ENCODE data around the gene DTD1.

DTD1 gene

DNA sequence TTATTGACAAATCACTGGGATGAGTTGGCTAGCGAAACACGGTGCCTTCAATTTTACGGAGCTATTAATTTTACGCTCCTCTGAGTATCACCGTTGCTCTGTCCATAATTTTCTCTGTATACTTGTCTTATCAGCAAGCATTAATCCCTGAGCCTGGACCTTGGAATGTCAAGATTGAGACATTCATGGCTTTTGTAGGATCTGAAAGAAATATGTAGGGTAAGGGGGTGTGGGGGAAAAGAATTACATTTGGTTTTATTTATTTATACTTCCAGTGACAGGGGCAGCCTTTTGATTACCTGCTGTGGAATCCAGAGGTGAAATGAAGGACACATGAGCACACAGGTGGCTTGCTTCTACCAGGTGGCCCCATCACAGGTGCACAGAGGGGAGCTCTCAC is 46.6 kb downstream of the DTD1 start:
- no peak for TF ChIP-seq CTCF (IDR thresholded peaks at IDR 0.05; ENCODE audit: low read depth, low read length, missing control alignments)
- no peak for DNase-seq (ENCODE audit: low read depth)
- in situ Hi-C loops (cut with HindIII; ENCODE audit: low sequenced_read_pairs): loop anchor here (25.0 kb wide), 1 partner anchor 1028 kb away; no protein-coding TSS in a partner anchor
- H3K4me3 ChIP-seq (ENCODE audit: low read depth, low read length): no peak overlapping the region

GRCh38 chr20:18635380-18635779 is 47.5 kb downstream of the DTD1 start:
- no peak for TF ChIP-seq CTCF (IDR thresholded peaks at IDR 0.05; ENCODE audit: low read depth, low read length, missing control alignments)
- DNase-seq (ENCODE audit: low read depth): no peak
- in situ Hi-C loops (cut with HindIII; ENCODE audit: low sequenced_read_pairs): loop anchor here (25.0 kb wide), 1 partner anchor 1027 kb away; no protein-coding TSS in a partner anchor
- no peak overlapping the region for H3K4me3 ChIP-seq (ENCODE audit: low read depth, low read length)

- in situ Hi-C loops (cut with HindIII; ENCODE audit: low sequenced_read_pairs): loop anchor here (25.0 kb wide), 1 partner anchor 1025 kb away; no protein-coding TSS in a partner anchor
Measured at GRCh38 chr20:18637224-18637623, 49.4 kb downstream of the DTD1 start.

GRCh38 chr20:18638768-18639167 is 50.9 kb downstream of the DTD1 start:
- in situ Hi-C loops (cut with HindIII; ENCODE audit: low sequenced_read_pairs): loop anchor here (25.0 kb wide), 1 partner anchor 1024 kb away; no protein-coding TSS in a partner anchor
- no peak for TF ChIP-seq CTCF (IDR thresholded peaks at IDR 0.05; ENCODE audit: low read depth, low read length, missing control alignments)
- H3K4me3 ChIP-seq (ENCODE audit: low read depth, low read length): no peak overlapping the region
- DNase-seq (ENCODE audit: low read depth): no peak

More at GRCh38 chr20:18637224-18637623, 49.4 kb downstream of the DTD1 start:
- no peak overlapping the region for H3K4me3 ChIP-seq (ENCODE audit: low read depth, low read length)
- no peak for DNase-seq (ENCODE audit: low read depth)
- TF ChIP-seq CTCF (IDR thresholded peaks at IDR 0.05; ENCODE audit: low read depth, low read length, missing control alignments): no peak

GRCh38 chr20:18639501-18639979 is 51.7 kb downstream of the DTD1 start:
- in situ Hi-C loops (cut with HindIII; ENCODE audit: low sequenced_read_pairs): loop anchor here (25.0 kb wide), 1 partner anchor 1023 kb away; no protein-coding TSS in a partner anchor
- no peak overlapping the region for H3K4me3 ChIP-seq (ENCODE audit: low read depth, low read length)
- DNase-seq (ENCODE audit: low read depth): no peak
- TF ChIP-seq CTCF (IDR thresholded peaks at IDR 0.05; ENCODE audit: low read depth, low read length, missing control alignments): no peak

DNA sequence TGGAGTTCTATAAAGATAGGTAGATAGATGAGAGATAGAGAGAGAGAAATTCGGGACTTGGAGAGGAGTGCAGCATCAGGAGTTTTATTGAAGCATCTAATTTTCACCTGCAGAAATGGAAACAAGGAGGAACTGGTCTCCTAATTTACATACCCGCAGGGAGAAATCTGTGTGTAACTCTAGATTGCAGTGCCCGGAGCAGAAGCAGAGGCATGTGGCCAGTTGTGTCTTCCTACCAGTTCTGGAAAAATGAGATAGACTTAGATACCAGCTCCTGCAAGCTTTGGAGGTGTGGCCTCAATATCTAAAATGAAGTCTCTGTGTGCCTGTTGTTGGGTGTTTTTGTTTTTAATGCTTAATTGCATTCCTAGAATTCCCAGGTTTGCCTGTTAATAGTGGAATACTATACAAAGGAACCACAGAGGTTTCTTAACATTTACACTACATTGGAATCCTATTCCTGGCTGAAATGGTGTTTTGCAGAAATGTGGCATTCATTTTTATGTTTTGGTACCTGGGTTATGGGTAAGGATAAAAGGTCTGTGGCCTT is 57.4 kb downstream of the DTD1 start:
- in situ Hi-C loops (cut with HindIII; ENCODE audit: low sequenced_read_pairs): loop anchor here (25.0 kb wide), 1 partner anchor 1017 kb away; no protein-coding TSS in a partner anchor
- DNase-seq (ENCODE audit: low read depth): no peak
- TF ChIP-seq CTCF (IDR thresholded peaks at IDR 0.05; ENCODE audit: low read depth, low read length, missing control alignments): no peak
- H3K4me3 ChIP-seq (ENCODE audit: low read depth, low read length): no peak overlapping the region
